DND-41 (cell line): ENCODE results near the gene RGS11.

ENCODE experiments used
- CTCF ChIP-seq: IDR thresholded peaks from 2 replicates; pipeline ENCODE4 v1.5.1; 2012; ENCODE audit warnings: borderline replicate concordance, low read length, moderate library complexity, mild to moderate bottlenecking; ENCODE audit not compliant: poor library complexity, severe bottlenecking; ENCODE audit errors: extremely low read depth
- EZH2 ChIP-seq: IDR thresholded peaks from 3 replicates; pipeline ENCODE4 v1.6.1; 2012; ENCODE audit warnings: borderline replicate concordance, low read depth, mild to moderate bottlenecking, moderate library complexity, low read length, inconsistent platforms; ENCODE audit not compliant: severe bottlenecking

GRCh38 chr16:322476-323143, 46.9 kb upstream of the RGS11 start:
- TF ChIP-seq EZH2, result no peak
- TF ChIP-seq CTCF, result no peak
